Fibroblast of lung (primary cell): Measurements from ENCODE around the gene EREG. TPM values are rescaled to one million over a fixed set of nuclear protein-coding genes. Genes with fewer than 3 reads are reported as not detected.

Experiments used
- DNase-seq, 2 donors: peaks; one replicate each; pipeline versions ENCODE4 v3.0.0 to v3.0.0-alpha.2; 2010; ENCODE audit warnings: low read depth in 2 of 2
- H2AFZ ChIP-seq: 2 replicates; pipeline ENCODE4 v1.5.1; 2012; ENCODE audit warnings: low read length, control low read depth, inconsistent platforms
- H3K27ac ChIP-seq: 2 replicates; pipeline ENCODE4 v1.5.1; 2011; ENCODE audit warnings: low read length, control low read depth; ENCODE audit not compliant: insufficient read depth
- H3K27me3 ChIP-seq: 2 replicates; pipeline ENCODE4 v1.5.1; 2011; ENCODE audit warnings: mild to moderate bottlenecking, low read length; ENCODE audit not compliant: control insufficient read depth, insufficient read depth
- H3K36me3 ChIP-seq: 2 replicates; pipeline ENCODE4 v1.5.1; 2011; ENCODE audit warnings: low read length; ENCODE audit not compliant: control insufficient read depth, insufficient read depth
- H3K4me1 ChIP-seq: 2 replicates; pipeline ENCODE4 v1.5.1; 2011; ENCODE audit warnings: low read length; ENCODE audit not compliant: control insufficient read depth, insufficient read depth; ENCODE audit errors: extremely low read depth
- H3K4me2 ChIP-seq: 2 replicates; pipeline ENCODE4 v1.5.1; 2011; ENCODE audit warnings: low read length, control low read depth; ENCODE audit not compliant: insufficient read depth; ENCODE audit errors: extremely low read depth
- H3K4me3 ChIP-seq, 4 experiments: fragments of 200-600 bp in 1 of 4; sonication (generic) in 1 of 4; replicated peaks in 1 of 4; 2 replicates each; pipeline ENCODE4 v1.5.1; 2011 to 2016; ENCODE audit warnings: low read length in 4 of 4, low read depth in 3 of 4, mild to moderate bottlenecking in 3 of 4, control low read depth in 2 of 4, inconsistent platforms in 1 of 4, mixed read lengths in 1 of 4; ENCODE audit not compliant: insufficient read depth in 1 of 4; ENCODE audit errors: control extremely low read depth in 1 of 4
- H3K79me2 ChIP-seq: 2 replicates; pipeline ENCODE4 v1.5.1; 2012; ENCODE audit warnings: mild to moderate bottlenecking, low read length, inconsistent platforms; ENCODE audit not compliant: control insufficient read depth, insufficient read depth
- H3K9ac ChIP-seq: 2 replicates; pipeline ENCODE4 v1.5.1; 2011; ENCODE audit warnings: mild to moderate bottlenecking, low read length, control low read depth; ENCODE audit not compliant: insufficient read depth
- H3K9me3 ChIP-seq: 2 replicates; pipeline ENCODE4 v1.5.1; 2012; ENCODE audit warnings: low read depth, low read length; ENCODE audit not compliant: control insufficient read depth, insufficient read depth
- H4K20me1 ChIP-seq: 2 replicates; pipeline ENCODE4 v1.5.1; 2011; ENCODE audit warnings: low read length; ENCODE audit not compliant: control insufficient read depth, insufficient read depth; ENCODE audit errors: extremely low read depth
- EZH2 ChIP-seq: IDR thresholded peaks from 2 replicates; pipeline ENCODE4 v1.5.1; 2012; ENCODE audit warnings: low read length, control low read depth, mild to moderate bottlenecking; ENCODE audit errors: missing control alignments
- polyA minus RNA-seq: library from RNA; depleted of rRNA, polyadenylated mRNA; stranded (reverse); fragments of >200 nt; gene quantifications from 2 replicates; pipeline ENCODE4 v1.2.3, GENCODE V29; 2011; ENCODE audit warnings: low replicate concordance
- polyA plus RNA-seq, 2 donors: library from polyadenylated mRNA; depleted of rRNA in 1 of 2; stranded (reverse) in 1 of 2; unstranded in 1 of 2; fragments of >200 nt; gene quantifications; 2 replicates each; pipeline ENCODE4 v1.2.1, GENCODE V29; 2011 to 2012; ENCODE audit warnings: missing spikeins in 1 of 2
- total RNA-seq: library from RNA; depleted of rRNA; stranded (reverse); fragments of >200 nt; gene quantifications from 2 replicates; pipeline ENCODE4 v1.2.1, GENCODE V29; 2014
- TF ChIP-seq, protein P1 (sequence below), 2 donors: IDR thresholded peaks in 1 of 2; conservative IDR thresholded peaks in 1 of 2; 1 replicate in 1 of 2; 2 replicates in 1 of 2; pipeline ENCODE4 v1.5.1; 2011 to 2012; ENCODE audit warnings: low read length in 2 of 2, control low read depth in 1 of 2, inconsistent platforms in 1 of 2, low read depth in 1 of 2, mild to moderate bottlenecking in 1 of 2

EREG gene, protein sequence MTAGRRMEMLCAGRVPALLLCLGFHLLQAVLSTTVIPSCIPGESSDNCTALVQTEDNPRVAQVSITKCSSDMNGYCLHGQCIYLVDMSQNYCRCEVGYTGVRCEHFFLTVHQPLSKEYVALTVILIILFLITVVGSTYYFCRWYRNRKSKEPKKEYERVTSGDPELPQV
- total RNA-seq (2.8 and 9.9 TPM in 2 replicates), polyA plus RNA-seq (0.41 and 2.0 TPM in 2 replicates), polyA minus RNA-seq (0.27 and 0.70 TPM in 2 replicates)
- polyA plus RNA-seq (2012), result 0.22 and 1.7 TPM in 2 replicates

DNA sequence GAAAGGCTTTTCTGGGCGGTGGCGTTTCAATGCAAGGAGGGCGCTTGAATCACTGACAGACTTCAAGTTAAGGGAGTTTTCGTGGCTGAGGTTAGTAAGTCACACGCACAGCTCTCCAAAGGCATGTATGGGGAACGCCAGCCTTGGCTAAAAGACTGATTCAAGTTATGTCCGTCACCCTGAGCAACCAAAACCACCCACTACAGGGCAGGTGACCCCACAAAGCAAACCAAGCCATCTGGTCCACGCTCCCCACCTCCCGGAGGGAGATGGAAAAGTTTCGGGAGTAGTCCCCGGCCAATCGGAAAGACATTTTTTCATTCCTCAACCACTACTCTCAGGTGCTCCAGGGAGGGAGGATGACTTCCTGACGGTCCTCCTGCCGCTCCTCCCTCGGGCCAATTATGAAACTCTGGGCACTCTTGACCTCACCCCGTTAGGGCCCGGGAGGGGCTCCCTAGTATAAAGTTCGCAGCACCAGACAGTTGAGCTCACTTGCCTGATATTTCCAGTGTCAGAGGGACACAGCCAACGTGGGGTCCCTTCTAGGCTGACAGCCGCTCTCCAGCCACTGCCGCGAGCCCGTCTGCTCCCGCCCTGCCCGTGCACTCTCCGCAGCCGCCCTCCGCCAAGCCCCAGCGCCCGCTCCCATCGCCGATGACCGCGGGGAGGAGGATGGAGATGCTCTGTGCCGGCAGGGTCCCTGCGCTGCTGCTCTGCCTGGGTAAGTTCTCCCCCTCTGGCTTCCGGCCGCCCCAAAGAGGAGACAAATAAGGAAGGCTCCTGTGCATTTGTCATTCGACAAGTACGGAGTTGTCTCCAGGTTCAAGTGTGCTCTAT, at the start of gene EREG:
Gene EREG (plus strand): TSS at position 494 of the 840 bp plus-strand sequence. CDS start 164 bp downstream, at position 658.
- Histone ChIP-seq H3K9me3 (no peaks in the 10 kb centered on the region), H3K27me3 (no peaks in the 10 kb centered on the region), H4K20me1 (no peaks in the 10 kb centered on the region), H3K4me1 (no peaks in the 10 kb centered on the region), H3K27ac (no peak within 1 kb of the TSS), H2AFZ (peak within 1 kb of the TSS; percentile 41), H3K9ac (peak within 1 kb of the TSS; percentile 54), H3K4me2 (peak within 1 kb of the TSS; percentile 84), H3K4me3 (peak within 1 kb of the TSS; percentile 41 to 93 (median 50)), H3K36me3 (no peaks in the 10 kb centered on the region), H3K79me2 (no peaks in the 10 kb centered on the region)
- TF ChIP-seq, protein P1, sequence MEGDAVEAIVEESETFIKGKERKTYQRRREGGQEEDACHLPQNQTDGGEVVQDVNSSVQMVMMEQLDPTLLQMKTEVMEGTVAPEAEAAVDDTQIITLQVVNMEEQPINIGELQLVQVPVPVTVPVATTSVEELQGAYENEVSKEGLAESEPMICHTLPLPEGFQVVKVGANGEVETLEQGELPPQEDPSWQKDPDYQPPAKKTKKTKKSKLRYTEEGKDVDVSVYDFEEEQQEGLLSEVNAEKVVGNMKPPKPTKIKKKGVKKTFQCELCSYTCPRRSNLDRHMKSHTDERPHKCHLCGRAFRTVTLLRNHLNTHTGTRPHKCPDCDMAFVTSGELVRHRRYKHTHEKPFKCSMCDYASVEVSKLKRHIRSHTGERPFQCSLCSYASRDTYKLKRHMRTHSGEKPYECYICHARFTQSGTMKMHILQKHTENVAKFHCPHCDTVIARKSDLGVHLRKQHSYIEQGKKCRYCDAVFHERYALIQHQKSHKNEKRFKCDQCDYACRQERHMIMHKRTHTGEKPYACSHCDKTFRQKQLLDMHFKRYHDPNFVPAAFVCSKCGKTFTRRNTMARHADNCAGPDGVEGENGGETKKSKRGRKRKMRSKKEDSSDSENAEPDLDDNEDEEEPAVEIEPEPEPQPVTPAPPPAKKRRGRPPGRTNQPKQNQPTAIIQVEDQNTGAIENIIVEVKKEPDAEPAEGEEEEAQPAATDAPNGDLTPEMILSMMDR (conservative IDR thresholded peaks at IDR 0.05 in 1 of 2, IDR thresholded peaks at IDR 0.05 in 1 of 2; ENCODE audit: low read depth in 1 of 2, low read length in 2 of 2), result no peak
- TF ChIP-seq EZH2, result no peak
- DNase-seq, result peak; percentile 68 to 84

DNA sequence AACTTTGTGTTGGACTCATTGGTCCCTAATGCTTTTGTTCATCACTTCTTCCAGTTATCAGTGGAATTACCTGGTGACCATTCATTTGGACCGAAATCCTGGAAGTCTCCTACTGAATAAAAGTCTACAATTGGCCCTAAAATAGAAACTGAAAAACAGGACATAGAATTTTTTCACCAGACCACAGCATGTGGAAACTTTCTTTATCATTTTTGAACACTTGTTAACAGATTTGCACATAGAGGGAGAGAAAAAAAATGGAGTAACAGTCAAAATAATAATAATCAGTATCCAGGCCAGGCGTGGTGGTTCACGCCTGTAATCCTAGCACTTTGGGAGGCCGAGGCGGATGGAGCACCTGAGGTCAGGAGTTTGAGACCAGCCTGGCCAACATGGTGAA, 49.6 kb upstream of the EREG start:
- Histone ChIP-seq H3K4me2 (no peak overlapping the region), H3K4me1 (no peaks in the 10 kb centered on the region), H3K36me3 (no peaks in the 10 kb centered on the region), H3K27ac (no peak overlapping the region), H3K27me3 (no peaks in the 10 kb centered on the region), H4K20me1 (no peaks in the 10 kb centered on the region), H3K9ac (no peak overlapping the region), H3K79me2 (no peaks in the 10 kb centered on the region), H3K4me3 (no peak overlapping the region), H3K9me3 (no peaks in the 10 kb centered on the region), H2AFZ (no peak overlapping the region)
- DNase-seq, result no peak
- TF ChIP-seq EZH2, result no peak
- TF ChIP-seq, protein P1 (conservative IDR thresholded peaks at IDR 0.05 in 1 of 2, IDR thresholded peaks at IDR 0.05 in 1 of 2; ENCODE audit: low read depth in 1 of 2, low read length in 2 of 2), result no peak

DNA sequence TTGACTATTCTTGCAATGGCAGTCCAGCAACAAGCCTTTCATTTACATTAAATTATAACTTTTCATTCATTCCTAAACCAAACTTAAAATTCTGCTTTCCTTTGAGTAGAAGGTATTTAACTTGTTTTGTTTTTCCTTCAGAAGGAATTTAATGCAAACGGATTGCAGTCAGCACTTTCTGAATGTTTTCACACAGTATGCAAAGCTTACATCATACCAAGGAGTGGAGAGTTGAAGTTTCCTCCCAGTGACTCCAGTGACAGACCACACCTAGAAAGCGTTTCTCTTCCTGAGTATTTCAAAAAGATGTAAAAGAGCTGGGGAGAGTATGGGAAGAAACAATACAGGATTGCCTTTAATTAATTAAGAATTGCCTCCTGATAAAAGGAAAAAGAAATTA, 48.5 kb upstream of the EREG start:
- Histone ChIP-seq H3K4me2 (no peak overlapping the region), H3K9ac (no peak overlapping the region), H3K36me3 (no peaks in the 10 kb centered on the region), H2AFZ (no peak overlapping the region), H3K9me3 (no peaks in the 10 kb centered on the region), H3K27me3 (no peaks in the 10 kb centered on the region), H3K27ac (no peak overlapping the region), H3K79me2 (no peaks in the 10 kb centered on the region), H3K4me1 (no peaks in the 10 kb centered on the region), H3K4me3 (no peak overlapping the region), H4K20me1 (no peaks in the 10 kb centered on the region)
- peak in 1 of 2 donors; percentile 64 for DNase-seq
- TF ChIP-seq EZH2, result no peak
- TF ChIP-seq, protein P1 (conservative IDR thresholded peaks at IDR 0.05 in 1 of 2, IDR thresholded peaks at IDR 0.05 in 1 of 2; ENCODE audit: low read depth in 1 of 2, low read length in 2 of 2), result no peak
